Neural cell (in vitro differentiated cells): ENCODE measurements around the gene ATXN7L1. TPM values are rescaled to one million over a fixed set of nuclear protein-coding genes. Genes with fewer than 3 reads are reported as not detected.

Experiments used
- H2AFZ ChIP-seq: fragments of 200-600, 300-800 bp; sonication (generic), shearing (Covaris generic); 2 replicates; pipeline ENCODE4 v1.6.0; 2014; ENCODE audit warnings: low read depth, mild to moderate bottlenecking, antibody characterized with exemption, low read length, moderate library complexity
- H3F3A ChIP-seq: fragments of 200-600 bp; shearing (Covaris generic); 2 replicates; pipeline ENCODE4 v1.6.1; 2016; ENCODE audit warnings: mild to moderate bottlenecking, moderate library complexity, mixed read lengths, antibody characterized with exemption, low read length; ENCODE audit not compliant: insufficient read depth, poor library complexity, severe bottlenecking
- H3K27ac ChIP-seq: fragments of 200-600, 300-800 bp; sonication (generic), shearing (Covaris generic); 2 replicates; pipeline ENCODE4 v1.5.1; 2014; ENCODE audit warnings: mild to moderate bottlenecking, low read length, moderate library complexity
- H3K27me3 ChIP-seq: fragments of 300-800, 200-600 bp; sonication (generic), shearing (Covaris generic); 2 replicates; pipeline ENCODE4 v1.6.0; 2014; ENCODE audit warnings: mild to moderate bottlenecking, low read depth, low read length, moderate library complexity; ENCODE audit not compliant: insufficient read depth
- H3K36me3 ChIP-seq: fragments of 300-800, 200-600 bp; sonication (generic), shearing (Covaris generic); 2 replicates; pipeline ENCODE4 v1.5.1; 2014; ENCODE audit warnings: mild to moderate bottlenecking, antibody characterized with exemption, low read length, moderate library complexity; ENCODE audit not compliant: insufficient read depth
- H3K4me2 ChIP-seq: fragments of 300-800, 200-600 bp; sonication (generic), shearing (Covaris generic); 2 replicates; pipeline ENCODE4 v1.6.0; 2014; ENCODE audit warnings: mild to moderate bottlenecking, low read length
- H3K4me3 ChIP-seq: fragments of 300-800, 200-600 bp; sonication (generic), shearing (Covaris generic); 2 replicates; pipeline ENCODE4 v1.5.1; 2014; ENCODE audit warnings: mild to moderate bottlenecking, low read length, moderate library complexity
- H3K79me2 ChIP-seq: fragments of 200-600 bp; shearing (Covaris generic); replicated peaks from 2 replicates; pipeline ENCODE4 v1.6.0; 2014; ENCODE audit warnings: mild to moderate bottlenecking, low read length, moderate library complexity; ENCODE audit not compliant: insufficient read depth
- H3K9ac ChIP-seq: fragments of 300-800, 200-600 bp; sonication (generic), shearing (Covaris generic); 2 replicates; pipeline ENCODE4 v1.6.1; 2016; ENCODE audit warnings: mild to moderate bottlenecking, low read length, mixed read lengths
- H3K9me2 ChIP-seq: fragments of 200-600 bp; shearing (Covaris generic); 2 replicates; pipeline ENCODE4 v1.6.1; 2016; ENCODE audit warnings: mild to moderate bottlenecking, low read length, mixed read lengths; ENCODE audit not compliant: insufficient read depth
- H3K9me3 ChIP-seq: fragments of 200-600, 300-800 bp; sonication (generic), shearing (Covaris generic); 2 replicates; pipeline ENCODE4 v1.6.1; 2016; ENCODE audit warnings: mild to moderate bottlenecking, mixed run types, low read length, moderate library complexity, mixed read lengths
- H4K20me1 ChIP-seq: fragments of 200-600 bp; shearing (Covaris generic); 2 replicates; pipeline ENCODE4 v1.6.1; 2016; ENCODE audit warnings: mild to moderate bottlenecking, mixed run types; ENCODE audit not compliant: insufficient read depth
- EP300 ChIP-seq: fragments of 450-650 bp; conservative IDR thresholded peaks from 2 replicates; pipeline ENCODE4 v1.6.1; 2014; ENCODE audit warnings: antibody characterized with exemption, mild to moderate bottlenecking, moderate library complexity; ENCODE audit not compliant: poor library complexity, severe bottlenecking
- EZH2 ChIP-seq: fragments of 200-600, 300-800 bp; shearing (Covaris generic), sonication (generic); IDR thresholded peaks from 2 replicates; pipeline ENCODE4 v1.6.1; 2014; ENCODE audit warnings: antibody characterized with exemption, low read length, borderline replicate concordance, mild to moderate bottlenecking; ENCODE audit not compliant: insufficient read depth, poor library complexity, severe bottlenecking
- MXI1 ChIP-seq: fragments of 450-650 bp; conservative IDR thresholded peaks from 2 replicates; pipeline ENCODE4 v1.6.1; 2014; ENCODE audit warnings: antibody characterized with exemption, mild to moderate bottlenecking; ENCODE audit not compliant: poor library complexity, severe bottlenecking
- POLR2AphosphoS5 ChIP-seq: IDR thresholded peaks from 2 replicates; pipeline ENCODE4 v1.6.1; 2012
- RAD21 ChIP-seq: fragments of 450-650 bp; conservative IDR thresholded peaks from 2 replicates; pipeline ENCODE4 v1.6.1; 2014; ENCODE audit warnings: antibody characterized with exemption, mild to moderate bottlenecking, moderate library complexity
- SMC3 ChIP-seq: fragments of 450-650 bp; conservative IDR thresholded peaks from 2 replicates; pipeline ENCODE4 v1.6.1; 2014; ENCODE audit warnings: antibody characterized with exemption, mild to moderate bottlenecking, moderate library complexity; ENCODE audit not compliant: poor library complexity
- TAF1 ChIP-seq: IDR thresholded peaks from 2 replicates; pipeline ENCODE4 v1.6.1; 2012; ENCODE audit warnings: low read depth
- polyA plus RNA-seq: library from polyadenylated mRNA; depleted of rRNA; stranded (reverse); fragments of >200 nt; gene quantifications from 2 replicates; pipeline ENCODE4 v1.2.3, GENCODE V29; 2014
- TF ChIP-seq, protein P1 (sequence below): IDR thresholded peaks from 2 replicates; pipeline ENCODE4 v1.6.1; 2012; ENCODE audit warnings: borderline replicate concordance
- TF ChIP-seq, protein P2 (sequence below): fragments of 450-650 bp; IDR thresholded peaks from 2 replicates; pipeline ENCODE4 v1.5.1; 2014; ENCODE audit warnings: antibody characterized with exemption, mild to moderate bottlenecking, moderate library complexity; ENCODE audit not compliant: poor library complexity, severe bottlenecking

ATXN7L1 gene
- polyA plus RNA-seq, 1 donor from 2014 or later = 4.3 TPM

GRCh38 chr7:105756367-105756766 is 120.0 kb downstream of the ATXN7L1 start:
- Histone ChIP-seq H3K27me3 (no peaks in the 10 kb centered on the region), H3K9me2 (no peaks in the 10 kb centered on the region), H3K4me3 (no peak overlapping the region), H3K9me3 (no peaks in the 10 kb centered on the region), H3K4me2 (no peak overlapping the region), H2AFZ (no peak overlapping the region), H3F3A (no peaks in the 10 kb centered on the region), H3K27ac (no peak overlapping the region), H3K9ac (no peak overlapping the region), H3K79me2 (no peaks in the 10 kb centered on the region), H4K20me1 (no peaks in the 10 kb centered on the region), H3K36me3 (no peaks in the 10 kb centered on the region)
- TF ChIP-seq MXI1 = no peak
- TF ChIP-seq POLR2AphosphoS5 = no peak
- no peak for TF ChIP-seq EZH2
- no peak for TF ChIP-seq EP300
- TF ChIP-seq, protein P1, sequence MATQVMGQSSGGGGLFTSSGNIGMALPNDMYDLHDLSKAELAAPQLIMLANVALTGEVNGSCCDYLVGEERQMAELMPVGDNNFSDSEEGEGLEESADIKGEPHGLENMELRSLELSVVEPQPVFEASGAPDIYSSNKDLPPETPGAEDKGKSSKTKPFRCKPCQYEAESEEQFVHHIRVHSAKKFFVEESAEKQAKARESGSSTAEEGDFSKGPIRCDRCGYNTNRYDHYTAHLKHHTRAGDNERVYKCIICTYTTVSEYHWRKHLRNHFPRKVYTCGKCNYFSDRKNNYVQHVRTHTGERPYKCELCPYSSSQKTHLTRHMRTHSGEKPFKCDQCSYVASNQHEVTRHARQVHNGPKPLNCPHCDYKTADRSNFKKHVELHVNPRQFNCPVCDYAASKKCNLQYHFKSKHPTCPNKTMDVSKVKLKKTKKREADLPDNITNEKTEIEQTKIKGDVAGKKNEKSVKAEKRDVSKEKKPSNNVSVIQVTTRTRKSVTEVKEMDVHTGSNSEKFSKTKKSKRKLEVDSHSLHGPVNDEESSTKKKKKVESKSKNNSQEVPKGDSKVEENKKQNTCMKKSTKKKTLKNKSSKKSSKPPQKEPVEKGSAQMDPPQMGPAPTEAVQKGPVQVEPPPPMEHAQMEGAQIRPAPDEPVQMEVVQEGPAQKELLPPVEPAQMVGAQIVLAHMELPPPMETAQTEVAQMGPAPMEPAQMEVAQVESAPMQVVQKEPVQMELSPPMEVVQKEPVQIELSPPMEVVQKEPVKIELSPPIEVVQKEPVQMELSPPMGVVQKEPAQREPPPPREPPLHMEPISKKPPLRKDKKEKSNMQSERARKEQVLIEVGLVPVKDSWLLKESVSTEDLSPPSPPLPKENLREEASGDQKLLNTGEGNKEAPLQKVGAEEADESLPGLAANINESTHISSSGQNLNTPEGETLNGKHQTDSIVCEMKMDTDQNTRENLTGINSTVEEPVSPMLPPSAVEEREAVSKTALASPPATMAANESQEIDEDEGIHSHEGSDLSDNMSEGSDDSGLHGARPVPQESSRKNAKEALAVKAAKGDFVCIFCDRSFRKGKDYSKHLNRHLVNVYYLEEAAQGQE = no peak
- no peak for TF ChIP-seq RAD21

GRCh38 chr7:105752671-105753275 is 123.6 kb downstream of the ATXN7L1 start:
- Histone ChIP-seq H3K9me3 (no peaks in the 10 kb centered on the region), H3K27me3 (no peaks in the 10 kb centered on the region), H3K9ac (no peak overlapping the region), H3K9me2 (no peaks in the 10 kb centered on the region), H3K36me3 (no peaks in the 10 kb centered on the region), H3K4me3 (no peak overlapping the region), H3K4me2 (no peak overlapping the region), H3K27ac (no peak overlapping the region), H3F3A (no peaks in the 10 kb centered on the region), H2AFZ (no peak overlapping the region), H4K20me1 (no peaks in the 10 kb centered on the region), H3K79me2 (no peaks in the 10 kb centered on the region)
- no peak for TF ChIP-seq POLR2AphosphoS5

- H3K79me2 ChIP-seq = no peaks in the 10 kb centered on the region
- H3K9ac ChIP-seq = no peak overlapping the region
- no peaks in the 10 kb centered on the region for H4K20me1 ChIP-seq
- H3K9me3 ChIP-seq = no peaks in the 10 kb centered on the region
- H2AFZ ChIP-seq = no peak overlapping the region
- TF ChIP-seq SMC3 (no peak), POLR2AphosphoS5 (no peak), MXI1 (no peak), EZH2 (no peak), RAD21 (no peak), EP300 (no peak), TAF1 (no peak)
- TF ChIP-seq, protein P1 = no peak
- TF ChIP-seq, protein P2, sequence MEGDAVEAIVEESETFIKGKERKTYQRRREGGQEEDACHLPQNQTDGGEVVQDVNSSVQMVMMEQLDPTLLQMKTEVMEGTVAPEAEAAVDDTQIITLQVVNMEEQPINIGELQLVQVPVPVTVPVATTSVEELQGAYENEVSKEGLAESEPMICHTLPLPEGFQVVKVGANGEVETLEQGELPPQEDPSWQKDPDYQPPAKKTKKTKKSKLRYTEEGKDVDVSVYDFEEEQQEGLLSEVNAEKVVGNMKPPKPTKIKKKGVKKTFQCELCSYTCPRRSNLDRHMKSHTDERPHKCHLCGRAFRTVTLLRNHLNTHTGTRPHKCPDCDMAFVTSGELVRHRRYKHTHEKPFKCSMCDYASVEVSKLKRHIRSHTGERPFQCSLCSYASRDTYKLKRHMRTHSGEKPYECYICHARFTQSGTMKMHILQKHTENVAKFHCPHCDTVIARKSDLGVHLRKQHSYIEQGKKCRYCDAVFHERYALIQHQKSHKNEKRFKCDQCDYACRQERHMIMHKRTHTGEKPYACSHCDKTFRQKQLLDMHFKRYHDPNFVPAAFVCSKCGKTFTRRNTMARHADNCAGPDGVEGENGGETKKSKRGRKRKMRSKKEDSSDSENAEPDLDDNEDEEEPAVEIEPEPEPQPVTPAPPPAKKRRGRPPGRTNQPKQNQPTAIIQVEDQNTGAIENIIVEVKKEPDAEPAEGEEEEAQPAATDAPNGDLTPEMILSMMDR = no peak
- no peaks in the 10 kb centered on the region for H3K36me3 ChIP-seq
- no peaks in the 10 kb centered on the region for H3K9me2 ChIP-seq
- no peaks in the 10 kb centered on the region for H3K27me3 ChIP-seq
- H3K4me3 ChIP-seq = no peak overlapping the region
- H3F3A ChIP-seq = no peaks in the 10 kb centered on the region
- no peak overlapping the region for H3K27ac ChIP-seq
- no peak overlapping the region for H3K4me2 ChIP-seq
Observed at GRCh38 chr7:105751054-105751453, 125.3 kb downstream of the ATXN7L1 start.
